ENCODE data around the gene KCNT2.

DNA sequence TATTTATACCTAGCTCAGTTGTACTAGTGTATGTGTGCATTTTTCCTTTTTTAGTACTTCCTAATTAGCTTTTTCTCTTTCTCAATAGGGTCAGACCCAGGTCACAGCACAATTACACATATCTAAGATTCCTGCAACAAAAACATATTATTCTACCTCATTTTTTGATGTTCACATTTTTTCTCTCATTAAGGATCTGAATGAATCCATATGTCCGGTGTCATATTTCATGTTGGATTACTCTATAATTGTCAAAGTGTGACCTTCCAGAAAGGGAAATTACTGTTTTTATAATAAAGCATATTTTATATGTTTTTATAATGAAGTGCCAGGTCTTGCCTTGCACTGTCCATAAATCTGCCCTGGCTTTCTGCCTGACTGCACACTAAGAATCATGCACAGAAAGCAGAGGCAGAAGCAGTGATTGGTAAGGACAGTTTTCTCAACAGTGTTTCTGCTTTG, 143.7 kb downstream of the KCNT2 start:
- TF ChIP-seq CTCF (IDR thresholded peaks at IDR 0.05) (no peak), EP300 (IDR thresholded peaks at IDR 0.05) (no peak)
